Fibroblast of the aortic adventitia (primary cell): ENCODE measurements around the gene VTCN1. TPM values are rescaled to one million over a fixed set of nuclear protein-coding genes. Genes with fewer than 3 reads are reported as not detected.

Source experiments
- DNase-seq: peaks from one replicate; pipeline ENCODE4 v3.0.0-alpha.2; 2010; ENCODE audit warnings: low read depth
- H3K4me3 ChIP-seq: 2 replicates; pipeline ENCODE4 v1.5.1; 2011; ENCODE audit warnings: low read depth, mild to moderate bottlenecking, control low read depth, low read length, moderate library complexity
- total RNA-seq: library from RNA; depleted of rRNA; stranded (reverse); fragments of >200 nt; gene quantifications from 2 replicates; pipeline ENCODE4 v1.2.3, GENCODE V29; 2012; ENCODE audit warnings: low replicate concordance
- TF ChIP-seq, protein P1 (sequence below): IDR thresholded peaks from 2 replicates; pipeline ENCODE4 v1.5.1; 2011; ENCODE audit warnings: mild to moderate bottlenecking, low read length, control low read depth, inconsistent platforms; ENCODE audit not compliant: insufficient read depth

VTCN1 gene
- total RNA-seq, 1 donor: not detected

DNA sequence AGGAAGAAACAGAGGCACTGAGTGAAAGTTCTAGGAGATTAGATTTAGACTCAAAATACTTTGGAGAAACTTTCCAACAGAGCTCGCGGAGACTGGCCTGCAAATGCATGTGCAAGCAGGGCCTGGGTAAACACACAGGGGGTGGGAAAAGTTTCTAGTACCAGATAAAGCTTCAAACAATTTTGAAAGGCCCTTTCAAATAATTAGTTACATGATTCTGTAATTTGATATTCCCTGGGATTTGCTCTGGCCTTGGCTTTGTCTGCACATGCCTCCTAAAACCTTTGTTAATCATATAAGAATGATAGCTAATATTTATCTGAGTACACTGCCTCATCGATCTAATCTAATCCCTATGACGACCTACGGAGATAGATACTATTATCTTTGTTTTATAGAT is 31.3 kb downstream of the VTCN1 start:
- TF ChIP-seq, protein P1, sequence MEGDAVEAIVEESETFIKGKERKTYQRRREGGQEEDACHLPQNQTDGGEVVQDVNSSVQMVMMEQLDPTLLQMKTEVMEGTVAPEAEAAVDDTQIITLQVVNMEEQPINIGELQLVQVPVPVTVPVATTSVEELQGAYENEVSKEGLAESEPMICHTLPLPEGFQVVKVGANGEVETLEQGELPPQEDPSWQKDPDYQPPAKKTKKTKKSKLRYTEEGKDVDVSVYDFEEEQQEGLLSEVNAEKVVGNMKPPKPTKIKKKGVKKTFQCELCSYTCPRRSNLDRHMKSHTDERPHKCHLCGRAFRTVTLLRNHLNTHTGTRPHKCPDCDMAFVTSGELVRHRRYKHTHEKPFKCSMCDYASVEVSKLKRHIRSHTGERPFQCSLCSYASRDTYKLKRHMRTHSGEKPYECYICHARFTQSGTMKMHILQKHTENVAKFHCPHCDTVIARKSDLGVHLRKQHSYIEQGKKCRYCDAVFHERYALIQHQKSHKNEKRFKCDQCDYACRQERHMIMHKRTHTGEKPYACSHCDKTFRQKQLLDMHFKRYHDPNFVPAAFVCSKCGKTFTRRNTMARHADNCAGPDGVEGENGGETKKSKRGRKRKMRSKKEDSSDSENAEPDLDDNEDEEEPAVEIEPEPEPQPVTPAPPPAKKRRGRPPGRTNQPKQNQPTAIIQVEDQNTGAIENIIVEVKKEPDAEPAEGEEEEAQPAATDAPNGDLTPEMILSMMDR: no peak
- H3K4me3 ChIP-seq: no peak overlapping the region
- DNase-seq: no peak

- TF ChIP-seq, protein P1: no peak
- H3K4me3 ChIP-seq: no peak overlapping the region
- no peak for DNase-seq
These were observed 32.0 kb downstream of the VTCN1 start for GRCh38 chr1:117178756-117179155.

GRCh38 chr1:117177376-117177775 is 33.4 kb downstream of the VTCN1 start:
- TF ChIP-seq, protein P1: no peak
- no peak for DNase-seq
- no peak overlapping the region for H3K4me3 ChIP-seq

DNA sequence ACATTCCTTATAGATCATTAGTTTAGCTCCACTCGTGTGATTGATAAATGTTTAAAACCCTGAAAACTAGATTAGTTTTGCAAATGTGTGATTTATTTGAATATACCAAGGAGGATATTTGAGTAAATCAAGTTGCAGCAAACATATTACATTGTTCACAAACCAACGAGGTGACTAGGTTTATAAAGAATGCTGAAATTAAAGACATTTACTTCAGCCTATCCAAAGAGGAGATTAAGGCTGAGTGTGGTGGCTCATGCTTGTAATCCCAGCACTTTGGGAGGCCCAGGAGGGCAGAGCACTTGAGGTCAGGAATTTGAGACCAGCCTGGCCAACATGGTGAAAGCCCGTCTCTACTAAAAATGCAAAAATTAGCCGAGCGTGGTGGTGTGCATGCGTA is 34.1 kb downstream of the VTCN1 start:
- no peak for DNase-seq
- TF ChIP-seq, protein P1: no peak
- no peak overlapping the region for H3K4me3 ChIP-seq

DNA sequence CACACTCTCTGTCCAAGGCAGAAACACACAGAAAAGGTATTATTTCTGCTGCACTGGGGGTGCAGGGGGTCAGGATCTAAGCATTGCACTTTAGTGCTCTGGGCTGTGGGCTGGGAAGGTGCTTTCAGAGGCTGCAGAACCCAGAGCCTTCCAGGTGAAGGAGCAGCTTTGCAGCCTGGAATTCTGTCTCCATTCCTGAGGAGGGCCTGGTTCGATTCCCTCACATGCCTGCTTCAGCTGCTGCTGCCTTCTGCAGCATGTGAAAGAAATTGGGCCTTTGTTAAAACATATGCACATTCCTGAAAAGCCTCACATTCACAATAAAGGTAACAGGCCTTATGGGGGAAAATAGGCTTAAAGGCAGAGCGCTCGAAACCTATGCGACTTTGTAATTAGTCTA is 35.9 kb downstream of the VTCN1 start:
- H3K4me3 ChIP-seq: no peak overlapping the region
- no peak for DNase-seq
- TF ChIP-seq, protein P1: no peak

GRCh38 chr1:117173691-117174090 is 37.0 kb downstream of the VTCN1 start:
- TF ChIP-seq, protein P1: no peak
- no peak for DNase-seq
- H3K4me3 ChIP-seq: no peak overlapping the region

DNA sequence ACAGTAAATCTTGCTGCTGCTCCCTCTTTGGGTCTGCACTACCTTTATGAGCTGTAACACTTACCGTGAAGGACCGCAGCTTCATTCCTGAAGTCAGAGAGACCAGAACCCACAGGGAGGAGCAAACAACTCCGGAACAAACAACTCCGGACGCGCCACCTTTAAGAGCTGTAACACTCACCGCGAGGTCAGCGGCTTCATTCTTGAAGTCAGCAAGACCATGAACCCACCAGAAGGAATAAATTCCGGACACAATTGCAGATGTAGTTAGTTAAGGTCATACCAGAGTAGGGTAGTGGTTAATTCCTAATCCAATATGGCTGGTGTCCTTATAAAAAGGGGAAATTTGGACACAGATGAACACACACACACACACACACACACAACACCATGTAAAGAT is 37.7 kb downstream of the VTCN1 start:
- TF ChIP-seq, protein P1: no peak
- no peak for DNase-seq
- no peak overlapping the region for H3K4me3 ChIP-seq
